ENCODE data around the gene RPL38.
A peak's percentile ranks its signal among the peaks of the same experiment; 100 is the strongest.
"Not testable (repeated sequence)": the region's sequence is repeated elsewhere in the genome, so short reads cannot be mapped to it uniquely, and the experiment has no call there.

Gene RPL38

GRCh38 chr17:74185571-74186185 is 17.8 kb upstream of the RPL38 start:
- ATAC-seq: no peak

DNA sequence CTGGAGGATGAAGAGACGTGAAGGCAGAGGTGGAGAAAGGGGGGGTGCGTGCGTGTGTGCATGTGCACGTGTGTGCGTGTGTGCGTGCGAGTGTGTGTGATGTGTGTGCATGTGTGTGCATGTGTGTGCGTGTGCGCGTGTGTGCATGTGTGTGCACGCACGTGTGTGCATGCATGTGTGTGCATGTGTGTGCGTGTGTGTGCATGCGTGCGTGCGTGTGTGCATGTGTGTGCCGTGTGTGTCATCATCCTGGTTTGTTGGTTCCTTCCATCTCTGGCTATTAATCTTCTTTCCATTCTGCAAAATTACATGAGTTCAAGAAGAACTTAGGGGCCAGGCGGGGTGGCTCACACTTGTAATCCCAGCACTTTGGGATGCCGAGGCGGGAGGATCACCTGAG is 17.0 kb upstream of the RPL38 start:
- no peak for ATAC-seq

- ATAC-seq: no peak
Measured at GRCh38 chr17:74187761-74188160, 15.7 kb upstream of the RPL38 start.

GRCh38 chr17:74188687-74189086 is 14.8 kb upstream of the RPL38 start:
- not testable (repeated sequence) for ATAC-seq

DNA sequence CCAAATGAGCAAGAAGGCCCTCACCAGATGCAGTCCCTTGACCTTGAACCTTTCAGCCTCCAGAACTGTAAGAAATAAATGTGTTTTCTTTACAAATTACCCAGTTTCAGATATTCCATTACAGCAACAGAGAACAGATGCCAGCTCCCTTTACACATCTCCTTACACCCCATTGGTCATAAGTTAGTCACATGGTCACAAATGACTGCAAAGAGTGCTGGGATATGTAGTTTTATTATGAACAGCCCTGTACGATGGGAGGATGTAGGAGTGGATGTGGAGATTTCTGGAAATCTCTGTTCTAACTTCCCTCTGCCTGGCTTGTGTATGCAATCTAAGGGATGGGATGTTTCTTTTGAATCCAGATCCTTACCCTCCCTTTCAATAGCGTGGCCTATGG is 13.3 kb upstream of the RPL38 start:
- ATAC-seq: peak; percentile 67

DNA sequence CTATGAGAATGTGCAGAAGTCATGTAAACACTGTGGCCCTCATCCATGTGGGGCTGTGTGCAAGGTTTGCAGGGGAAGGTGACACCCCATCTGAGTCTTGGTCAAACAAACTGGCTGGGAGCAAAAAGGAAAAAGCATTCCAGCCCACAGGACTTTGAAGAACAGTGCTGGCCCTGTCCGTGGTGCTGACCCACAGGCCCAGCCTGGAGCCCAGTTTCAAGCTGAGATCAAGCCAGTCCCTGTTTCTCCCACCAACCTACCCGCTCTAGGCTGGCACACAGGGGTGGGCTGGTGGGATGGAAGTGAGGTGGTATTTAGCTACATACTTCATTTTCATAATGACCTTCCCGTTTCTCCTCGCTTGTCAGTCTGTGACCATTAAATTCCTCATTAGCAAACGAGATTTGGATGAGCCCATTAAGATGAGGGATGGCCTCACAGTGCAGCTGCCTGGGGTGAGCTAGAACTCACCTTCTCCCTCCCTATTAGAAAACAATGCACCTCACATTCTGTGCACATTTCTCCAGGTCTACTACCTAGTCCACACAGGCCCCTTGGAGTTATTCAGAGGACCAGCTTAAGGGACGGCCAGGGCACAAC is 12.6 kb upstream of the RPL38 start:
- no peak for ATAC-seq

DNA sequence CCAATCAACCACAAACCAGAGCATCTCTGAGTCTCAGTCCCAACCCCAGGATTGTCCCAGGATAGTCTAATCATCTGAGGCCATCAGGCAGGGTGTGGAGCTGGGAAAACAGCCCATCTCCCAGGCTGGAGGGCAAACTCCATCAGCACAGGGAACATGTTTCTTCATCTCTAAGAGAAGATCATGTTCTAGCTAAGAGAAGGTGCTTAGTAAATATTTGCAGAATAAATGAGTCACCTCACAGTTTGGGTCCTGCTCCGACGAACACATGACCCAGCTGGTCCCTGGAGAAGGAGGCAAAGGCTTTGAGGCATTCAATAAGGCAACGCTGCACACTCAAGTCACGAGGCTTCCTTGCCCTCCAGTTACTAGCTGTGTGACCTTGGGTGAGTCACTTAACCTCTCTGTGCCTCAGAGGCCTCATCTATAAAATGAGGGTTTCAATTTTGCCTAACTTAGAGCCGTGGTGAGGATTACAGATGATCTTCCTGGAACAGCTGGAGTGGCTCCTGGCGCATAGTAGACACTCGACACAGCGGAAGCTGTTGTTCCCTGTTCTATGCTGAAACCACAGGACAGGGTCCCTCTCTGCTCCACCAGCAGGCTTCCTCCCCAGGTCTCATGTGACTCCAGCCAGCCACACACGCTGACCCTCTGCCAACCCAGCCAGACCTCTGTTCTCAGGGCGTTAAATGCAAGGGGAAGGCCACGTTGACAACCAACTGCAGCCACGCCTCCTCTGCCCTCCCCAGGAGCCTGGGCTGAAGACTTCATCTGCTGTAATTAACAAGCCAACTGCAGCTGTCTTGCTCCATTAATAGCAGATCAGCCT is 10.3 kb upstream of the RPL38 start:
- ATAC-seq: peak; percentile 19 to 40

DNA sequence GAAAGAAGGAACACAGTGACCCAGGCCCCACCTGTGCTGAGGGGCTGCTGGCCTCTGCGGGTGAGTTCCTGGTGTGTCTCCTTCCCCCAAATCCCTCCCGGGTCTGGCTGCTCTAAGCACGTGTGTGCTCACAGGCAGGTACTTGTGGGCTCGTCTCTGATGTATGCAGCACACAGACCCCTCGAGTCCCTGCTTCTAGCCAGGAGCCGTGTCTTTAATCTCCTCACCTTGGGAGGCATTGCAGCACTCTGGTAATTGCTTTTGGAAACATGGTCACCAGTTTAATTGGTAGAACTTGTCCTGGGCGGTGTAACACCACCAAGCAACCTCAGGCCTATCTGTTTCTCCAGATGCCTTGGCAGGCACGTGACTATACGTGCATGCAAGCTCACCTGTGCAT is 8.8 kb upstream of the RPL38 start:
- no peak for ATAC-seq

DNA sequence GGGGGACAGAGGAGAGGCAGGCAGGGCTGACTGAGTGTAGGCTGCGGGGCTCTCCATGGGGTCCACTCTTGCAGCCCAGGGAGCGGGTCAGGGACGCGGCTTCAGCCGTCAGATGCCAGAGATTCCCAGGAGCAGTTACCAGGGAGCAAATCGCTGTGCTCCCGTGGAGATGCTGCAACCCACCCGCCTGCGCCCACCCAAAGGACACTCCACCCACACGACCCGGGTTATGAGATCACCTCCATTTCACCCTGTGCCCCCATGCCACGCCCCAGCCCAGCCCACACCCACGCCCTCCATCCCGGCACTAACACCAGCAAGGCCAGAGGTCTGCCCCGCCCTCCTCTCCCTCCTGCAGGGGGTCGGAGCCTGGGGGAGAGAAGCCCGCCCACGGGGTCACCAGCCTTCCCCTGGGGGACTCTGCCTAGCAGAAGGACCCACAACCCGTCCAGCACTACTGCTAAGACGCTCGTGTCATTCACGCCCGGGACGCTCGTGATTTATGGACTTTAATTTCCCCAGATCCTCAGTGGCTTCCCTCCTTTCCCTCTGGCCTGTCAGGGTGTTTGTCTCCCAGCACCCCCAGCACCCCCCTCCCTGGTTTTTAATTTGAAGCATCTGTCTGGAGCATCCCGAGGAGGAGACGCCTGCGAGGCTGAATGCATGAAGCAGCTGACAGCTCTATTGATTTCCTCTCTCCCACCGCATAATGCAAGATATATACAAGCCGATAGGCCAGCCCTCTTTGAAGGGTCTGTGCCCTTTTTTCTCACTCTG is 6.7 kb upstream of the RPL38 start:
- ATAC-seq: no peak

- ATAC-seq: no peak
Measured at GRCh38 chr17:74197801-74198200, 5.7 kb upstream of the RPL38 start.

GRCh38 chr17:74198694-74199093 is 4.8 kb upstream of the RPL38 start:
- no peak for ATAC-seq

DNA sequence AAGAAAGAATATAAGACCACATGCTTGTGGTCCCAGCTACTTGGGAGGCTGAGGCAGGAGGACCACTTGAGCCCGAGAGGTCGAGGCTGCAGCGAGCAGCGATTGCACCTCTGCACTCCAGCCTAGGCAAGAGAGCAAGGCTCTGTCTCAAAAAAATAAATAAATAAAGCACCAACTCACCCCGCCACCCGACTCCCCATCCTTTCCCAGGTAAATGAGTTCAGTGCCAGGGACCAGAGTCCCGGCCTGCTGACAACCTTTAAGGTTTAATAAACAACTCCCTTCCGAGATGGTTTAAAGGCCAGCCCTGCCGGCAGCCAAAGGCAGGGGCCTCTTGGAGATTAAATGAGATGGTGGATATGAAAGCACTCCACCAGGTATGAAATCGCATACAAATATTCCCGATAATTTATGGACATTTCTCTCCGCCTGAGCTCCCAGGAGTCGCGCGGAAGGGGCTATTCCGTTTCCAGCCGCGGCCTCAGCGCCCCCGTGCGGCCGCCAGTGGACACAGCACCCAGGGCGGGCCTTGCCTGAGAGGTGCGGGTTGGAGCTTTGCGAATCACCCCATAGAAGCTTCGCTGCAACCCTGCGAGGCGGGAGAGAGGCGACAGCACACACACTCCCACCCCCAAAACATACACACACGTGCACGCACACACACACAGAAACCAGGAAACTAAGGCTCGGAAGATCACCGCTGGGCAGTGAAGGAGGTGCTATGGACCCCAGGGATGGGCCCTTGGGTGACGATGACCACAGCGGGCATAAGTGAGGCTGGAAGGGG is 4.0 kb upstream of the RPL38 start:
- ATAC-seq: peak in 1 of 2 donors; percentile 42

DNA sequence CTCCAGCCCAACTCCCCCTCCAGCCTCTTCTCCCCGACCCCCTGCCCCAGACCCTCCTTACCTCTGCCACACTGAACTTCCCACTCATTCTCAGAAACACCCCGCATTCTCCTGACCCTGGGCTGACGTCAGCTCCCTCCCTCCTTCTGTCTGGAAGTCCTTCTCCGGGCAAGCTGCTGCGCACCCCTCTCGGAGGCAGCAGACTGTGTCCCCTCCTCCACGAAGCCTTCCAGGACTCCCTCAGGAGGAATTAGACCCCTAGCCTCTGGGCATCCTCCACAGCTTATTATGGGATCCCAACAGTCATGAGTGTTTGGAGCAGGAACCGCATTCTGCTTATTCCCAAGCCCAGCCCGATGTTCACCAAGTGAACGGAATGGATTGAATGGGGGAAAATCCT is 3.4 kb upstream of the RPL38 start:
- ATAC-seq: no peak

GRCh38 chr17:74201250-74201649 is 2.2 kb upstream of the RPL38 start:
- no peak for ATAC-seq

DNA sequence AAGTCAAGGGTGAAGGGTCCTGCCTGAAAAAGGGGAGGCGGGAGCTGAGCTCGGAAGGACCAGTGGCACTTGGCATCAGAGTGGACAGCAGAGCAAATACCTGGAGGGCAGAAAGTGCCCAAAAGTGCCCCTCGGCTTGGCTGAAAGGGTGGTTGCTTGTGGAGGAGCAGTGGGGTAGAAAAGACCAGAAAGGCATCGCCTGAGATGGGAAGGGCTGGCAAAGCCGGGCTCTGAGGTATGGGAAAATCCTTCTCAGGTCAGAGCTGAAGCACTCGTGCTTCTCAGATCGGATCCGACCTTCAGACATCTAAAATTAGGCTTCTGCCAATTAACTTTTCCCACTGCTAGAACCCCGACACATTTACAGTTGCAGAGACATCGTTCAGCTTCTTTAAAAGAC is 1.5 kb upstream of the RPL38 start:
- ATAC-seq: no peak

- peak in 1 of 2 donors; percentile 4 for ATAC-seq
Measured at GRCh38 chr17:74202938-74203337, 540 bp upstream of the RPL38 start.

DNA sequence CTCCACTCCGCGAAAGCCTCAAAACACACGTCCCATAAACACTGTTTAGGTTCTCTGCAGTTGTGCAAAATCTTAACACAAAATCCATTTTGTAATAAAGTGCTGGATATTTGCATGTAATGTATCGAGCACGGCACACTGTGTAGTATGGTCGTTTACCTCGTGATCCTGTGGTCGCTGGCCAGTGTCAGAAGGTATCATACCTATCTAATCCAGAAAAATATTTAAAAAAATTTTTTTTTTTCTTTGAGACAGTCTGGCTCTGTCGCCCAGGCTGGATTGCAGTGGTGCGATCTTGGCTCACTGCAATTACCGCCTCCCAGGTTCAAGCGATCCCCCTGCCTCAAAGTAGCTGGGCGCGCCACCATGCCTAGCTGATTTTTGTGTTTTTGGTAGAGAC is 996 bp downstream of the RPL38 start:
- ATAC-seq: no peak

DNA sequence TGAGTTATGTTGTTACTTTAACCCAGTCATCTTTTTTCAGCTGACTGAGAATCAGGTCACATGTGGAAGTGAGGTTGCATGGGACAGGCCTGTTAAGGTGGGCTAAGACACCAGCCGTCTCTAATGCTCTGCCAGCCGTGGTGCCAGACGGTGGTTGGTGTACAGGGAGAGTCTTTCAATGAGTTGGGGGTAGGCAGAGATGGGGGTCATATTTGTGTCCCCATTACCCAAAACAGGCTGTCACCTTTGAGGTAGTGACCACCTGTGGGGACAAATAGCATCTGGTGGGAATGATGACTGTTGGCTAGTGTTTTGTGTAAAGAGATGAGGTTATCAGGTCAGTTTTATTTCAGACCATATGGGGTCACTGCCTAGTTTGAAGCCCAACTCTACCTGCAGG is 1.8 kb downstream of the RPL38 start:
- ATAC-seq: no peak

GRCh38 chr17:74206332-74206818 is 2.9 kb downstream of the RPL38 start:
- ATAC-seq: no peak

GRCh38 chr17:74210191-74211140 is 7.0 kb downstream of the RPL38 start:
- ATAC-seq: peak; percentile 55 to 57
